ENCODE measurements around the gene PXYLP1. TPM values are rescaled to one million over a fixed set of nuclear protein-coding genes. Genes with fewer than 3 reads are reported as not detected.

The PXYLP1 gene
- total RNA-seq, 4 donors from 2014 or later: 0.46 to 13.1 (median 2.2) TPM

DNA sequence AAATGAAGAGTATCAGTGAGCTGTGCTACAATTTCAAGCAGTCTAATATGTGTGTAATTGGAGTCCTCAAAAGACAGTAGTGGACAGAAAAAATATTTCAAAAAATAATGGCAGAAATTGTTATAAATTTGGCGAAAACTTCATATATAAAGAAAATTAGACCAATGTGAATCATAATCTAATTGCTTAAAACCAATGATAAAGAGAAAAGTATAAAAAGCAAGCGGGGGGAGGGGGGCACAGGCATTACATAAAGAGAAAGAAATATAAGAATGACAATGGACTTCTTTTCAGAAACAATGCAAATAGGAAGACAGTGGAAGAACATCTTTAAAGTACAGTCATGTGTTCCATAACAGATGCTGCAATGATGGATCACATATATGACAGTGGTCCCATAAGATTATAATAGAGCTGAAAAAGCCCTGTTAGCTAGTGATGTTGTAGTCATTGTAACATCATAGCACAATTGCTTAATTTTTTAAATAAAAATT lies 7.9 kb upstream of the PXYLP1 start:
- TF ChIP-seq POLR2A (IDR thresholded peaks at IDR 0.05): no peak
- TF ChIP-seq CTCF (IDR thresholded peaks at IDR 0.05 in 4 of 5, conservative IDR thresholded peaks at IDR 0.05 in 1 of 5): no peak
- Histone ChIP-seq H3K4me3 (no peak overlapping the region), H3K27me3 (no peaks in the 10 kb centered on the region), H3K9me3 (no peaks in the 10 kb centered on the region), H3K36me3 (no peaks in the 10 kb centered on the region), H3K4me1 (no peaks in the 10 kb centered on the region), H3K27ac (no peak overlapping the region)
- ATAC-seq: no peak
- no peak for DNase-seq
- in situ Hi-C loops (cut with MboI; ENCODE audit: low sequenced_read_pairs in 4 of 4) (no loop called here), intact Hi-C loops (cut with DNase I; ENCODE audit: low total_unique reads) (no loop called here)

DNA sequence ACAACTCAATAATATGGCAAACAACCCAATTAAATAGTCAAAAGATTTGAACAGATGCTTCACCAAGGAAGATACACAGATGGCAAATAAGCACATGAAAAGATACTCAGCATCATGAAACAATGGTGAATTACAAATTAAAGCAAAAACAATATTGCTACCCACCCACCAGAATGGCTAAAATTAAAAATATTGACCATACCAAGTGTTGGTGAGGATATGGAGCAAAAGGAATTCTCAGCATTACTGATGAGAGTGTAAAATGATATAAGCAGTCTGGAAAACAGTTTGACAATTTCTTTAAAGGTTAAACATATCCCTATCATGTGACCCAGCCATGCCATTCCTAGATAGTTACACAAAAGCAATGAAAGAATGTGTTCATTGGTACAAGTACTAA lies 5.7 kb upstream of the PXYLP1 start:
- intact Hi-C loops (cut with DNase I; ENCODE audit: low total_unique reads) (no loop called here), in situ Hi-C loops (cut with MboI; ENCODE audit: low sequenced_read_pairs in 4 of 4) (no loop called here)
- DNase-seq (no peak), ATAC-seq (no peak)
- Histone ChIP-seq H3K4me1 (peaks cover 2 to 3% of the 10 kb centered on the region in 2 donors), H3K27ac (no peak overlapping the region), H3K27me3 (no peaks in the 10 kb centered on the region), H3K36me3 (no peaks in the 10 kb centered on the region), H3K9me3 (no peaks in the 10 kb centered on the region), H3K4me3 (no peak overlapping the region)
- TF ChIP-seq POLR2A (IDR thresholded peaks at IDR 0.05): no peak
- TF ChIP-seq CTCF (IDR thresholded peaks at IDR 0.05 in 4 of 5, conservative IDR thresholded peaks at IDR 0.05 in 1 of 5): no peak

DNA sequence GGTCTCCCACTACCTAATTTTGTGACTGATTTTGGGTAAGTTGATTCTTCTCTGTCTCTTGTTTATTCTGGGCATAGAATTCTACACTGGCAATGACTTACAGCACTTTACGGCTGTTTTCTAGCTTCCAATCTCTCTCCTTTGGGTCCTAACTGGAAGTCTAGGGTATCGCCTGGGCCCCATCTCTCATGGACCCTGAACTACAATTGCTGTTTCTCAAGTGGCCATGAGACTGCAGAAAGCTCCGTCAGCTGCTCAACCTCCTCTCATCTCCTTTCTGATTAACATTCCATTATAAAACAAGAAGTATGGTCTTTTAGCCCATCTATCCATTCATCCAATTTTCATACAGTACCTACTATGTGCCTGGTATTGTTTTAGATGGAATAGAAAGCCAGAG lies 4.4 kb upstream of the PXYLP1 start:
- no peaks in the 10 kb centered on the region for H3K9me3 ChIP-seq
- DNase-seq (no peak), ATAC-seq (no peak)
- in situ Hi-C loops (cut with MboI; ENCODE audit: low sequenced_read_pairs in 4 of 4) (no loop called here), intact Hi-C loops (cut with DNase I; ENCODE audit: low total_unique reads) (no loop called here)
- no peaks in the 10 kb centered on the region for H3K27me3 ChIP-seq
- H3K4me1 ChIP-seq: peaks cover 5% of the 10 kb centered on the region in 2 donors
- H3K4me3 ChIP-seq: no peak overlapping the region
- no peak overlapping the region for H3K27ac ChIP-seq
- TF ChIP-seq POLR2A (IDR thresholded peaks at IDR 0.05) (no peak), CTCF (IDR thresholded peaks at IDR 0.05 in 4 of 5, conservative IDR thresholded peaks at IDR 0.05 in 1 of 5) (no peak)
- no peaks in the 10 kb centered on the region for H3K36me3 ChIP-seq

GRCh38 chr3:141227752-141228151 lies 3.9 kb upstream of the PXYLP1 start:
- Histone ChIP-seq H3K9me3 (no peaks in the 10 kb centered on the region), H3K4me3 (no peak overlapping the region), H3K36me3 (no peaks in the 10 kb centered on the region), H3K27me3 (no peaks in the 10 kb centered on the region), H3K27ac (no peak overlapping the region), H3K4me1 (peaks cover 5 to 8% of the 10 kb centered on the region in 2 donors)
- no peak for TF ChIP-seq CTCF (IDR thresholded peaks at IDR 0.05 in 4 of 5, conservative IDR thresholded peaks at IDR 0.05 in 1 of 5)
- no peak for TF ChIP-seq POLR2A (IDR thresholded peaks at IDR 0.05)
- DNase-seq (no peak), ATAC-seq (no peak)
- intact Hi-C loops (cut with DNase I; ENCODE audit: low total_unique reads): no loop called here
- in situ Hi-C loops (cut with MboI; ENCODE audit: low sequenced_read_pairs in 4 of 4): no loop called here

- no peak overlapping the region for H3K27ac ChIP-seq
- no peak for TF ChIP-seq POLR2A (IDR thresholded peaks at IDR 0.05)
- no peak for TF ChIP-seq CTCF (IDR thresholded peaks at IDR 0.05 in 4 of 5, conservative IDR thresholded peaks at IDR 0.05 in 1 of 5)
- ATAC-seq: no peak
- intact Hi-C loops (cut with DNase I; ENCODE audit: low total_unique reads) (no loop called here), in situ Hi-C loops (cut with MboI; ENCODE audit: low sequenced_read_pairs in 4 of 4) (no loop called here)
- no peaks in the 10 kb centered on the region for H3K9me3 ChIP-seq
- no peak for DNase-seq
- H3K4me3 ChIP-seq: no peak overlapping the region
- peaks cover 5 to 8% of the 10 kb centered on the region in 2 donors for H3K4me1 ChIP-seq
- no peaks in the 10 kb centered on the region for H3K36me3 ChIP-seq
- no peaks in the 10 kb centered on the region for H3K27me3 ChIP-seq
These were observed 3.2 kb upstream of the PXYLP1 start for GRCh38 chr3:141228395-141228794.
